Endothelial cell of hepatic sinusoid (primary cell): ENCODE measurements around the gene SALL2.
"Not testable (repeated sequence)": the region's sequence is repeated elsewhere in the genome, so short reads cannot be mapped to it uniquely, and the experiment has no call there.

Experiments
- in situ Hi-C: cut with HindIII; loops from 2 replicates; pipeline ENCODE4 v1.10.0; 2017; ENCODE audit warnings: low sequenced_read_pairs

The SALL2 gene

GRCh38 chr14:21525962-21526671, at the start of gene SALL2:
Gene SALL2, minus strand, starts transcription at chr14:21526346. Its CDS starts 219 bp downstream, at chr14:21526127.
- in situ Hi-C loops, result no loop called here

DNA sequence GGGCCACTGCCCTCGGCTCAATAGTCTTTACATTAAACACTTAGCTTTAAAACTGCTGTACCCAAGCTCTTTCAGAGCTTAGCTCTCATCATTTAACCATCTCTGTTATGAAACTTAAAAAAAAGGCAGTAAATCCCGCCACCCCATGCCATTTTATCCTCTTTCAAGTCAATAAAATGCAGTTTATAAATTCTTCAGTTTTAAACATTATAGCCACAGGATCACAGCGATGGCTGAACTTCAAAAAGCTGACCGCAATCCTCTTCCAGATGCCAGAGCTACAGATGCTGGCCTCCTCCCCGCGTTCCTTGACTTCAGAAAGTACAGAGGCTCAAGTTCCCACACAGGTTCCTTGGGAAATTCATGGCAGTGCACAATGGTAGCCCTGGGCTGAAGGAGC, 49.5 kb upstream of the SALL2 start:
- in situ Hi-C loops, result no loop called here

- in situ Hi-C loops, result no loop called here
These were observed 46.5 kb upstream of the SALL2 start for GRCh38 chr14:21572604-21573003.

GRCh38 chr14:21558703-21559170, 32.6 kb upstream of the SALL2 start:
- in situ Hi-C loops, result loop anchor here (5.0 kb wide), 2 partner anchors 46 to 91 kb away; partner anchors contain the start of gene METTL3

DNA sequence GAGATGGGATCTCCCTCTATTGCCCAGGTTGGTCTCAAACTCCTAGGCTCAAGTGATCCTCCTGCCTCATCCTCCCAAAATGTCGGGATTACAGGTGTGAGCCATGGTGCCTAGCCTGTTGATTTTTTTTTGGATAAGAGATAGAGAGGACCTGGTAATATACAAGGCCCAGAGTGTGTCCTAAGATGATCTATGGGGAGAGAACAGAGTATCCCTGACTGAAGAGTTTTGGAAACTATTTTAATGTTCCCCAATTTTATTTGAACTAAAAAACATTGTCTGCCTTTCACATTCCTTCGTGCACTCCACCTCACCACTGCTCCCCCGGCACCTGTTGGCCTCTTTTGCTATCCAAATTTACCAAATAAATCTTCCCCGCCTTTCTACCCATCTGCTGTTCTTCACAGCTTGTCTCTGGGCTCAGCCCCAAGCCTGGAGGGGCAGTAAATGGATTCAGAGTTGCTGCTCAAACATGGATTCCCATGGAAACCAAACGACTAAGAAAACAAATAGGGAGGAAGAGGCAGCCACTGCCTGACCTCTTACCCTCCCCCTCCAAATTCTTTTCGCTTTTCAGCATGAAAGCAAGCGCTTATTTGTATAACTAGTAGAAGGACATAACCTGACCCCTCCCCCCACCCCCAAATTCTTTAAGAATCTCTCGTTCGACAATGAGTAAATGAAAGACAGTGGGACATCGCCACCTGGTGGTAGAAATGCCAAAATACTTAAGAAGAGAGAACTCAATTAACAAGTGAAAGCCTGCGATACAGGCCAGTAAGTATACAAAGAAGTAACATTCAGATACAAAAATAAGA, 31.1 kb upstream of the SALL2 start:
- in situ Hi-C loops, result loop anchor here (5.0 kb wide), 2 partner anchors 45 to 90 kb away; partner anchors contain the start of gene METTL3

DNA sequence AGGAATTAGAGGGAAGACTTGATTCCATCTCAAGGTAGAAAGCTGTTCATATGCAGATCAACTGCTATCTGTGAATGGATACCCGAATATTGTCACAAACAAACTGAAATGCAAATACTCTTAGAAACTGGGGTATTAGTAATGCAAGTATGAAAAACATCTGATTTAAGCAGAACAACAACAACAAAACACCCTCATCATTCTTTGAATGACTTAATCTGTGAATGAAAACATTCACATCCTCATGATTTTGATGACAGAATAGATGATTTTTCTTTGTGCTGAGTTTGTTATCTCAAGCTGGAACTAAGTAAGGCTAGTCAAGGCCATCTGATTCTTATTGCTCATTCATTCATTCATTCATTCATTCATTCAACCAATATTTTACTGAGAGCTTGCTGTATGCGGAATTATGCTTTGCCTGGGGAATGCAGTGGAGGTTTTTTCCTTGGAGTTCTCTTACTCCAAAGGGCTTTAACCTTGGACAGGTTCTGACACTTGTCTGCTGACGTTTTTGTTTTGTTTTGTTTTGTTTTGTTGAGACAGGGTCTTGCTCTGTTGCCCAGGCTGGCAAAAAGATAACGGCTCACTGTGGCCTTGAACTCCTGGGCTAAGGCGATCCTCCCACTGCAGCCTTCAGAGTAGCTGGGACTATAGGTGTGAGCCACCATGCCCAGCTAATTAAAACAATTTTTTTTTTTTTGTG, 30.4 kb upstream of the SALL2 start:
- in situ Hi-C loops, result loop anchor here (5.0 kb wide), 2 partner anchors 44 to 89 kb away; partner anchors contain the start of gene METTL3

DNA sequence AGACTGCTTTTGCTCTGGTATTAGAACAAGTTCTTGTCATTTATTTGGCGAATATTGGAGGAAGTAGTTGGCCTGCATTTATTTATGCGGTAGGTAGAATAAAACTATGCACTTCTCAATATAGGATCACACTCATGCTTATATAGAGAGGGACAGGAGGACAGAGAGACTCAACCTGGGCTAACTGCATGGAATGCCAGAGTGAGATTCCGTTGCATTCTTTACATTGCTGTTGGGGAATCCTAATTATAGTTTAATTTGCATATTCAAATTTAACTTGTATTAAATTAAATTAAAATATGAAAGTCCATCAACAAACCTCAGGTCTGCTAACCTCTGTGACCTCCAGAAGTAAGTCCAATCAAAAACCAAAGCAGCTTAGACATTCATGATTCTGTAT, 27.1 kb upstream of the SALL2 start:
- in situ Hi-C loops, result no loop called here

DNA sequence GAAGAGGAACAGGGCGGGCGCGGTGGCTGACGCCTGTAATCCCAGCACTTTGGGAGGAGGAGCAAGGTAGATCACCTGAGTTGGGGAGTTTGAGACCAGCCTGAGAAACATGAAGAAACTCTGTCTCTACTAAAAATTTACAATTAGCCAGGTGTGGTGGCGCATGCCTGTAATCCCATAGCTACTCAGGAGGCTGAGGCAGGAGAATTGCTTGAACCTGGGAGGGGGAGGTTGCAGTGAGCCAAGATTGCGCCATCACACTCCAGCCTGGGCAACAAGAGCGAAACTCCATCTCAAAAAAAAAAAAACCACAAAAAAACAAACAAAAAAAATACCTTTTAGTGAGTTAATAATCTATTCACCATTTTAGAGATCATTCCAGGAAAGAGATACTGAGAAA, 18.4 kb upstream of the SALL2 start:
- in situ Hi-C loops, result not testable (repeated sequence)

GRCh38 chr14:21543963-21544362, 17.8 kb upstream of the SALL2 start:
- in situ Hi-C loops, result no loop called here

GRCh38 chr14:21543521-21543960, 17.4 kb upstream of the SALL2 start:
- in situ Hi-C loops, result no loop called here

DNA sequence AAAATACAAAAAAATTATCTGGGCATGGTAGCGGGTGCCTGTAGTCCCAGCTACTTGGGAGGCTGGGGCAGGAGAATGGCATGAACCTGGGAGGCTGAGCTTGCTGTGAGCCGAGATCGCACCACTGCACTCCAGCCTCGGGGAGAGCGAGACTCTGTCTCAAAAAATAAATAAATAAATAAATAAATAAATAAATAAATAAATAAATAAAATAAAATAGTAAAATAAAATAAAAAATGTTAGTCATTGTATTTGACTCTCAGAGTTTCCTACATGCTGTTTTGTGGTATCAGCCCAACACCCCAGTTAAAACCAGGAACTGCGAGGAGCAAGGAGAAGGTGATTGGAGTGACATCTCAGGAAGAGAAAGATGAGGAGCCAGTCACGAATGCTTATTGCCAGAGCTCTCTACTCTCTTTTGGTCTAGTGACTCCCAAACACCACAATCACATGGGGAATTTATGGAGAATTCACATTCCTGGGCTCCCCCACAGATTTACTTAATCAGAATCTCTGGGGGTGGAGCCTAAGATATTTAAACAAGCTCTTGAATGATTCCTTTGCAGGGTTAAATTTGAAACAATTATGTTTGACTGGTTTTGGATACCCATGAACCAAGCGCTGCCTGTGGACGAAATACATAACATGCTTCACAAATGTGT, 15.4 kb upstream of the SALL2 start:
- in situ Hi-C loops, result no loop called here

DNA sequence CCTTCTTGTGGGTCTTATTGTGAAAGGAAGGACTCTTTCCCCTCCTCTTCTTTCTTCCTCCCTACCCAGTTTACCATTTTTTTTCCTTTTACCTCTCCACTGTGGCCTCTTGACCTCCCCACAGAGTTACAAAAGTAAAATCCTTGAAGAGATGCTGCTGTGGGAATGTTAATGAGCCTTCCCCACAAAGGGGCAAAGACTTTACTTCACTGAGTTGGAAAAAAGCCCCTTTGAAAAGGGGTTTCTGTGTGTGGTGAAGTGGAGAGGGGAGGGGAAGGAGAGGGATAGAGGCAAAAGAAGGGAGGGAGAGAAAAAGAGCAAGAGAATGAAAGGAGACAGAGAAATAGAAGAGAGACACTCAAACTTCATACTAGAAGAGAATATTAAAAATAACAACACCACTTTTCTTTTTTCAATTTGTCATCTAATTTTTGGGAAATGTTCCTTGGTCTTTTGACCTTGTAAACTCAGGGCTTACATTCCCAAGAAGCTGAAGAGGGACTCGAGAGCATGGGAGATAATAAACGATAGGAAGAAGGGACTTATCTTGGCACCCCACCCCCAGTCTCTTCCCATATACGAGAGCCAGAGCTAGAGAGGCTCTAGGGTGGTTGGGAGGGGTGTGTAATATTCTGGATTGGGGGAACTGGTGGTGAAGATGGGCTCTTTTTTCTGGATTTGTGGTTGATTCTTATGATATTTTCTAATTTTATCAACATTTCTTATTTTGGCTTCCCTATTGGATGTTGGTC, 13.2 kb upstream of the SALL2 start:
- in situ Hi-C loops, result no loop called here

GRCh38 chr14:21537090-21537424, 10.9 kb upstream of the SALL2 start:
- in situ Hi-C loops, result no loop called here

DNA sequence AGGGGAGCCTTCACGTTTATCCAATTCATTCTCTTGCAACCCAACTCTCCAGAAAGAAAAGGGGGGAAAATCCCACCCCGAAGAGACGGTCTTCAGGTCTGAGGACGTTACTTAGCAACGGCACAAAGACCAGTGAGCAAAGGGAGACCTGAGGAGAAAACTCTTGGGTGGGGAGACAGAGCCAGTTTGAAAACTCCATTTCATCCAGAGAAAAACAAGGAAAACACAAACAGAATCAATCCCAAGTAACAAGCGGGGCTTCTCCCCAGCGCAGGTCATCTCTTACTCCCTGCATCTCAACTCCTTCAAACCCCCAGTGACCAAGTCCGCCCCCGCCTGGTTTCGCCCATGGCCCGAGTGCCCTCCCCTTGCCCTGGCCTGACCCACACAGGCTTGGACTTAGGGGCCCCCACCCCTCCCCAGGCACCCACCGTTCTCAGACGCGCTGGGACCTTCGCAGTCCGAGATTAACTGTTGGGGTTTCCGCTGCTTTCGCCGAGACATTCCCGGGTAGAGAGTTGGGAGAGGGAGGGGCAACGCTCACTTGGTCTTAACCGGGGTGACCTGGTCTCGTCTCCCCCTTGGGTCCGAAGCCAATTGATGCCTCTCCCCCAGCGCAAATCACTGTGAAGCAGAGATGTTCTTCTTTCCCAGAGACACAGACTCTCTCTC, 10.4 kb upstream of the SALL2 start:
- in situ Hi-C loops, result no loop called here

GRCh38 chr14:21535545-21536417, 9.6 kb upstream of the SALL2 start:
- in situ Hi-C loops, result no loop called here

DNA sequence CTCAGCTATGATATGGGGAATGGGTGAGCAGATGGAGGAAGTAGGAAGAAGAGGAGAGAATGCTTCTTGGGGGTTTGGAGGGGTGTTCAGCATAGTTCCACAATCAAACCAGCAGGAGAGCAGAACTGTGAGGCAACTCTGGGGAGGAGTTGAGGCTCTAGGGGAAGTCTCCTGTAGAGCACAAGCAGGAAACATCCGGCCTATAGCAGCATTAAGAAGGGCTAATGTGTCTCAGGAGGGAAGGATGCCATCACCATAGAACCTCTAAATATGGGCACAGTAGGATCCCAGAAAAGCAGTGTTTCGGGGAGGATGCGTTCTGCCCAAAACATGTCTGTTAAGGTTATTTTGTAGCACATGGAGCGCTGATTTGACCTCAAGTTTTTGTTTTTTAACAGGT, 8.4 kb upstream of the SALL2 start:
- in situ Hi-C loops, result no loop called here

DNA sequence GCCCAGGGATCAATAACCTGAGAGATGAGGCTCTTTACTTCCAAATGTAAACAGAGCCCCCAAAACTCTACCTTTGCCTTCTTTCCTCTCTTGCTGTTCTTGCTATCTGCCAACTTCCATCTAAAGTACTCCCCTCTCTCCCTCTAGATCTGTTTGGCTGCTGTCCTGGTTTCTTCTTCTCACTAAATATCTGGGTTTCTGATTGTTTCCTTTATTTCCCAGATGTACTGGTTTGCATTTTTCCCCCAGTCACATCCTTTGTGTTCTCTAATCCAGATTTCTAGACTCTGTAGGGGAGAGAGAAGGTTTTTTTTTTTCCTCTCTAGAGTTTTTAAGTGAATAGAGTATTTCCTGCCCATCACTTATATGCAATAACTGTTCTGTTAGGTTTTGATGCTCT, 7.1 kb upstream of the SALL2 start:
- in situ Hi-C loops, result no loop called here

DNA sequence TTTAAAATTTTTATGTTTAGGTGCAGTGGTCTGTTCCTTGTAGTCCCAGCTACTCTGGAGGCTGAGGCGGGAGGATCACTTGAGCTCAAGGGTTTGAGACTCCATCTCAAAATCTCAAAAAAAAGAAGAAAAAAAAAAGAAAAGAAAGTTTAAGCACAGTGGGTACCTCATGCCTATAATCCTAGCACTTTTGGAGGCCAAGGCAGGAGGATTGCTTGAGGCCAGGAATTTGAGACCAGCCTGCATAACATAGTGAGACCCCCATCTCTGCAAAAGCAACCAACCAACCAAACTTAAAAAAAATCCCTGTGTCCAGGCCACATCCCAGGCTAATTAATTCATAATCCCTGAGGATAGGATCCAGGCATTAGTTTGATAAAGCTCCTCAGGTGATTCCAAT, 3.4 kb upstream of the SALL2 start:
- in situ Hi-C loops, result no loop called here
